Suprapubic skin (tissue), 4 donors: ENCODE data around the gene ZNF726. TPM values are rescaled to one million over a fixed set of nuclear protein-coding genes. Genes with fewer than 3 reads are reported as not detected.
"Not testable (repeated sequence)": the region's sequence is repeated elsewhere in the genome, so short reads cannot be mapped to it uniquely, and the experiment has no call there.

Source experiments
- DNase-seq, 2 donors: peaks; one replicate each; pipeline ENCODE4 v3.0.0-alpha.2; 2019; ENCODE audit warnings: low spot score in 2 of 2
- H3K27ac ChIP-seq: fragments of 200-600 bp; sonication (generic); one replicate; pipeline ENCODE4 v1.5.1; 2019
- H3K27me3 ChIP-seq: fragments of 200-600 bp; sonication (generic); one replicate; pipeline ENCODE4 v1.5.1; 2019
- H3K36me3 ChIP-seq: fragments of 200-600 bp; sonication (generic); one replicate; pipeline ENCODE4 v1.5.1; 2019
- H3K4me1 ChIP-seq: fragments of 200-600 bp; sonication (generic); one replicate; pipeline ENCODE4 v1.5.1; 2019
- H3K4me3 ChIP-seq: fragments of 200-600 bp; sonication (generic); one replicate; pipeline ENCODE4 v1.5.1; 2019; ENCODE audit warnings: mild to moderate bottlenecking
- H3K9me3 ChIP-seq: fragments of 200-600 bp; sonication (generic); one replicate; pipeline ENCODE4 v1.5.1; 2019
- CTCF ChIP-seq, 2 donors: fragments of 200-600 bp in 1 of 2; fragments of 450-650 bp in 1 of 2; sonication (generic) in 1 of 2; IDR thresholded peaks; one replicate each; pipeline ENCODE4 v1.5.1; 2016 to 2019; ENCODE audit warnings: antibody characterized with exemption in 2 of 2, mild to moderate bottlenecking in 1 of 2, moderate library complexity in 1 of 2
- EP300 ChIP-seq: sonication (generic); formaldehyde crosslinking; IDR thresholded peaks from one replicate; pipeline ENCODE4 v1.6.1; 2017; ENCODE audit warnings: antibody characterized with exemption
- POLR2A ChIP-seq, 2 donors: fragments of 450-650 bp; IDR thresholded peaks; one replicate each; pipeline ENCODE4 v1.6.1; 2017; ENCODE audit warnings: antibody characterized with exemption in 2 of 2, mild to moderate bottlenecking in 2 of 2, moderate library complexity in 2 of 2
- POLR2AphosphoS5 ChIP-seq, 3 donors: sonication (generic); formaldehyde crosslinking; IDR thresholded peaks; one replicate each; pipeline ENCODE4 v1.6.1; 2017; ENCODE audit warnings: antibody characterized with exemption in 3 of 3
- WGBS: methylation state at CpG from one replicate; pipeline ENCODE4 v1.1.5; 2018; 5-methylcytosine and 5-hydroxymethylcytosine counted together
- total RNA-seq, 4 donors: library from RNA; depleted of rRNA; stranded (reverse); fragments of >200 nt; gene quantifications; one replicate each; pipeline ENCODE4 v1.1.0, GENCODE V29; 2016

The ZNF726 gene
- total RNA-seq, 4 donors from 2014 or later = 6.0 to 13.4 (median 9.8) TPM

DNA sequence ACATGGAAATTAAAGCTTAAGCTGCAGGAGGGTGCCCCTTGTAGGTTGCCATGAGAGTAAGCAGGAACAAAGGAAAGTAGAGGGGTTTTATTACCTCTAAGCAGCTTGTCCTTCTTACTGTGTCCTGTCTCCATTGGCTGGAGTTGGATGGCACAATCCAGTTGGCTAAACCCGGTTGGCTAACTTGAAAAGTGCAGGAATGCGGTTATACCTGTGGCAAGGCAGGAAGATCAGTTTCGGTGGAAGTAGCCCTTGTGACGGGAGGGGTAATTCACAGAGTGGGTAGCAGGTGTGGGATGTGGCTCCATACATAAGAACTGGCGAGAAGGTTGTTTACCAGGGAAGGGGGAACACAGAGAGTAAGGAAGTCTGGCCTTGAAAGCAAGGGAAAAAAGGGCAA is 3.2 kb downstream of the ZNF726 start:
- peaks cover 13% of the 10 kb centered on the region for H3K4me1 ChIP-seq
- TF ChIP-seq POLR2A (IDR thresholded peaks at IDR 0.05) (no peak), CTCF (IDR thresholded peaks at IDR 0.05) (no peak)
- DNase-seq = no peak
- peaks cover 14% of the 10 kb centered on the region for H3K36me3 ChIP-seq
- no peak overlapping the region for H3K27ac ChIP-seq
- no peaks in the 10 kb centered on the region for H3K9me3 ChIP-seq
- no peak overlapping the region for H3K4me3 ChIP-seq
- 71% methylated on average over 5 of the region's 5 CpGs for WGBS
- no peaks in the 10 kb centered on the region for H3K27me3 ChIP-seq

DNA sequence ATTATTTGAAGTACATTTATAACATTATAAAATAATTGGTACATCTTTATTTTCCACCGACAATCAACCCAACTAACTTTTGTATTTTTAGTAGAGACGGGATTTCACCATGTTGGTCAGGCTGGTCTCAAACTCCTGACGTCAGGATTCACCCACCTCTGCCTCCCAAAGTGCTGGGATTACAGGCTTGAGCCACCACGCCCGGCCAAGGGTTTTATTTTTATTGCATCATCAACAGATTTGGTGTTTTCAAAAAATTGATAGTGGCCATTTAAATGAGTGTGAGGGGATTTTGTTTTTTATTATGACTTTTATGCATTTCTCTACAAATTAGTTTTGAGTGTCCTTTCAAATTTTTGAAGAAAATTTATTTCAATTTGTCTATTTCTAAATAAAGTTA is 10.6 kb downstream of the ZNF726 start:
- H3K27ac ChIP-seq = no peak overlapping the region
- no peak overlapping the region for H3K4me3 ChIP-seq
- H3K36me3 ChIP-seq = peaks cover 13% of the 10 kb centered on the region
- peaks cover 5% of the 10 kb centered on the region for H3K9me3 ChIP-seq
- TF ChIP-seq POLR2A (IDR thresholded peaks at IDR 0.05) (no peak), CTCF (IDR thresholded peaks at IDR 0.05) (no peak), EP300 (no peak), POLR2AphosphoS5 (IDR thresholded peaks at IDR 0.05) (no peak)
- no peaks in the 10 kb centered on the region for H3K27me3 ChIP-seq
- no peaks in the 10 kb centered on the region for H3K4me1 ChIP-seq
- no peak for DNase-seq
- WGBS = over 99% methylated on average over 5 of the region's 5 CpGs

DNA sequence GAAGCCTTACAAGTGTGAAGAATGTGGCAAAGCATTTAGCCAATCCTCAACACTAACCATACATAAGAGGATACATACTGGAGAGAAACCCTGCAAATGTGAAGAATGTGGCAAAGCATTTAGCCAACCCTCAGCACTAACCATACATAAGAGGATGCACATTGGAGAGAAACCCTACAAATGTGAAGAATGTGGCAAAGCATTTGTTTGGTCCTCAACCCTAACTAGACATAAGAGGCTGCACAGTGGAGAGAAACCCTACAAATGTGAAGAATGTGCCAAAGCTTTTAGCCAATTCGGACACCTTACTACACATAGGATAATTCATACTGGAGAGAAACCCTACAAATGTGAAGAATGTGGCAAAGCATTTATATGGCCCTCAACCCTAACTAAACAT is 18.2 kb downstream of the ZNF726 start:
- no peak overlapping the region for H3K4me3 ChIP-seq
- H3K9me3 ChIP-seq = peaks cover 28% of the 10 kb centered on the region
- WGBS = 88% methylated on average over 1 of the region's 1 CpG
- H3K27ac ChIP-seq = no peak overlapping the region
- TF ChIP-seq POLR2AphosphoS5 (IDR thresholded peaks at IDR 0.05) (no peak), POLR2A (IDR thresholded peaks at IDR 0.05) (no peak), EP300 (no peak), CTCF (IDR thresholded peaks at IDR 0.05) (no peak)
- DNase-seq = no peak
- no peaks in the 10 kb centered on the region for H3K4me1 ChIP-seq
- no peaks in the 10 kb centered on the region for H3K36me3 ChIP-seq
- H3K27me3 ChIP-seq = no peaks in the 10 kb centered on the region

- H3K36me3 ChIP-seq, H3K27ac ChIP-seq, DNase-seq, H3K27me3 ChIP-seq, H3K4me3 ChIP-seq, H3K4me1 ChIP-seq: not testable (repeated sequence)
- WGBS = 97% methylated on average over 5 of the region's 29 CpGs
- peaks cover 30% of the 10 kb centered on the region for H3K9me3 ChIP-seq
Measured at GRCh38 chr19:23937031-23937430, 22.3 kb downstream of the ZNF726 start.

GRCh38 chr19:23943411-23943810 is 28.7 kb downstream of the ZNF726 start:
- no peaks in the 10 kb centered on the region for H3K36me3 ChIP-seq
- H3K27ac ChIP-seq = no peak overlapping the region
- WGBS = 81% methylated on average over 1 of the region's 1 CpG
- no peak for DNase-seq
- no peaks in the 10 kb centered on the region for H3K4me1 ChIP-seq
- no peak overlapping the region for H3K4me3 ChIP-seq
- TF ChIP-seq EP300 (no peak), CTCF (IDR thresholded peaks at IDR 0.05) (no peak), POLR2A (IDR thresholded peaks at IDR 0.05) (no peak), POLR2AphosphoS5 (IDR thresholded peaks at IDR 0.05) (no peak)
- no peaks in the 10 kb centered on the region for H3K27me3 ChIP-seq
- peaks cover 6% of the 10 kb centered on the region for H3K9me3 ChIP-seq

GRCh38 chr19:23946569-23946968 is 31.9 kb downstream of the ZNF726 start:
- no peak for DNase-seq
- no peak for TF ChIP-seq EP300
- no peak for TF ChIP-seq POLR2AphosphoS5 (IDR thresholded peaks at IDR 0.05)
- no peak for TF ChIP-seq CTCF (IDR thresholded peaks at IDR 0.05)
- no peak for TF ChIP-seq POLR2A (IDR thresholded peaks at IDR 0.05)
- H3K27me3 ChIP-seq = no peaks in the 10 kb centered on the region
- H3K4me1 ChIP-seq = no peaks in the 10 kb centered on the region
- H3K27ac ChIP-seq = no peak overlapping the region
- H3K4me3 ChIP-seq = no peak overlapping the region
- no peaks in the 10 kb centered on the region for H3K36me3 ChIP-seq
- no peaks in the 10 kb centered on the region for H3K9me3 ChIP-seq
